Breast epithelium (tissue), 3 donors: ENCODE results near the gene JMY.

Experiments
- POLR2A ChIP-seq: fragments of 450-650 bp; IDR thresholded peaks from one replicate; pipeline ENCODE4 v1.6.1; 2016; ENCODE audit warnings: antibody characterized with exemption, mild to moderate bottlenecking, moderate library complexity
- POLR2AphosphoS5 ChIP-seq, 3 donors: sonication (generic); formaldehyde crosslinking; IDR thresholded peaks; one replicate each; pipeline ENCODE4 v1.6.1; 2017; ENCODE audit warnings: antibody characterized with exemption in 3 of 3
- TF ChIP-seq, protein P1 (sequence below), 3 donors: fragments of 450-650 bp; IDR thresholded peaks; one replicate each; pipeline ENCODE4 v1.5.1; 2016 to 2017; ENCODE audit warnings: antibody characterized with exemption in 3 of 3, mild to moderate bottlenecking in 3 of 3, moderate library complexity in 3 of 3

DNA sequence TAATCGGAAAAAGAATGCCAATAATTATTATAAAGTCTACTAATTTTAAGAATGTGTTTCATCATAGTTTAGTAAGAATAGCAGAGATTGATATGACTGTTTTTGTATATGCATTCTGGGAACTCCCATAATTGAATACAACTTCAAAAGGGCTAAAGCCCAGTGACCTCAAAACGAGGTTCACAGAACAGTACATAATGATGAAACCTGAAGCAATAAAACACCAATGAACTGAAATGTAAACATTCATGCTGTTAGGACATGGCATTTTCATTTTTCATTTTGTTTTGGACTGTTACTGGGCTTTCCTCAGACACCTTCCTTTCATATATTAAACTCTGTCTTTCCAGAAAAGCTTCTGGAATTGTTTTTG lies 684 bp upstream of the JMY start:
- TF ChIP-seq, protein P1, sequence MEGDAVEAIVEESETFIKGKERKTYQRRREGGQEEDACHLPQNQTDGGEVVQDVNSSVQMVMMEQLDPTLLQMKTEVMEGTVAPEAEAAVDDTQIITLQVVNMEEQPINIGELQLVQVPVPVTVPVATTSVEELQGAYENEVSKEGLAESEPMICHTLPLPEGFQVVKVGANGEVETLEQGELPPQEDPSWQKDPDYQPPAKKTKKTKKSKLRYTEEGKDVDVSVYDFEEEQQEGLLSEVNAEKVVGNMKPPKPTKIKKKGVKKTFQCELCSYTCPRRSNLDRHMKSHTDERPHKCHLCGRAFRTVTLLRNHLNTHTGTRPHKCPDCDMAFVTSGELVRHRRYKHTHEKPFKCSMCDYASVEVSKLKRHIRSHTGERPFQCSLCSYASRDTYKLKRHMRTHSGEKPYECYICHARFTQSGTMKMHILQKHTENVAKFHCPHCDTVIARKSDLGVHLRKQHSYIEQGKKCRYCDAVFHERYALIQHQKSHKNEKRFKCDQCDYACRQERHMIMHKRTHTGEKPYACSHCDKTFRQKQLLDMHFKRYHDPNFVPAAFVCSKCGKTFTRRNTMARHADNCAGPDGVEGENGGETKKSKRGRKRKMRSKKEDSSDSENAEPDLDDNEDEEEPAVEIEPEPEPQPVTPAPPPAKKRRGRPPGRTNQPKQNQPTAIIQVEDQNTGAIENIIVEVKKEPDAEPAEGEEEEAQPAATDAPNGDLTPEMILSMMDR (IDR thresholded peaks at IDR 0.05): no peak
- TF ChIP-seq POLR2AphosphoS5 (IDR thresholded peaks at IDR 0.05) (no peak), POLR2A (no peak)
